Mammary epithelial cell (primary cell): ENCODE results near the gene RPS6KA3.

Experiments used
- EZH2 ChIP-seq: IDR thresholded peaks from 2 replicates; pipeline ENCODE4 v1.6.1; 2012; ENCODE audit warnings: low read length, inconsistent platforms, borderline replicate concordance
- TF ChIP-seq, protein P1 (sequence below), 2 donors: IDR thresholded peaks in 1 of 2; conservative IDR thresholded peaks in 1 of 2; 2 replicates each; pipeline ENCODE4 v1.5.1; 2011 to 2012; ENCODE audit warnings: inconsistent platforms in 2 of 2, low read length in 2 of 2, mild to moderate bottlenecking in 2 of 2, control low read depth in 1 of 2, low read depth in 1 of 2; ENCODE audit not compliant: insufficient read depth in 1 of 2; ENCODE audit errors: extremely low read depth in 1 of 2

DNA sequence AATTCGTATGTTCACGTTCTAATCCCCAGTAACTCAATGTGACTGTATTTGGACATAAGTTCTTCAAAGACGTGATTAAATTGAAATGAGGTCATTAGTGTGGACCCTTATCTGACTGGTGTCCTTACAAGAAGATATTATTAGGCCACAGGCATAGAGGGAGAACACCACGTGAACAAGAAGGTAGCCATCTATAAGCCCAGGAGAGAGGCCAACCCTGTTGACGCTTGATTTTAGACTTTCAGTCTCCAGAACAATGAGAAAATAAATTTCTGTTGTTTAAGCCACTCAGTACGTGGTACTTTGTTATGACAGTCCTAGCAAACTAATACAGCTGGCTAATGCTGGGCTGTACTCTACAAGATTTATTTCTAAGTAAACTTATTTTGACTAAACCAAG, 123.6 kb downstream of the RPS6KA3 start:
- TF ChIP-seq, protein P1, sequence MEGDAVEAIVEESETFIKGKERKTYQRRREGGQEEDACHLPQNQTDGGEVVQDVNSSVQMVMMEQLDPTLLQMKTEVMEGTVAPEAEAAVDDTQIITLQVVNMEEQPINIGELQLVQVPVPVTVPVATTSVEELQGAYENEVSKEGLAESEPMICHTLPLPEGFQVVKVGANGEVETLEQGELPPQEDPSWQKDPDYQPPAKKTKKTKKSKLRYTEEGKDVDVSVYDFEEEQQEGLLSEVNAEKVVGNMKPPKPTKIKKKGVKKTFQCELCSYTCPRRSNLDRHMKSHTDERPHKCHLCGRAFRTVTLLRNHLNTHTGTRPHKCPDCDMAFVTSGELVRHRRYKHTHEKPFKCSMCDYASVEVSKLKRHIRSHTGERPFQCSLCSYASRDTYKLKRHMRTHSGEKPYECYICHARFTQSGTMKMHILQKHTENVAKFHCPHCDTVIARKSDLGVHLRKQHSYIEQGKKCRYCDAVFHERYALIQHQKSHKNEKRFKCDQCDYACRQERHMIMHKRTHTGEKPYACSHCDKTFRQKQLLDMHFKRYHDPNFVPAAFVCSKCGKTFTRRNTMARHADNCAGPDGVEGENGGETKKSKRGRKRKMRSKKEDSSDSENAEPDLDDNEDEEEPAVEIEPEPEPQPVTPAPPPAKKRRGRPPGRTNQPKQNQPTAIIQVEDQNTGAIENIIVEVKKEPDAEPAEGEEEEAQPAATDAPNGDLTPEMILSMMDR (conservative IDR thresholded peaks at IDR 0.05 in 1 of 2, IDR thresholded peaks at IDR 0.05 in 1 of 2; ENCODE audit: extremely low read depth in 1 of 2, insufficient read depth in 1 of 2, low read depth in 1 of 2, low read length in 2 of 2), result no peak
- no peak for TF ChIP-seq EZH2
